Measurements from ENCODE around the gene MGLL.
"Not testable (repeated sequence)": the region's sequence is repeated elsewhere in the genome, so short reads cannot be mapped to it uniquely, and the experiment has no call there.

Gene MGLL

GRCh38 chr3:127718245-127718915 lies 103.9 kb downstream of the MGLL start:
- no peak for DNase-seq

- DNase-seq: no peak
Measured at GRCh38 chr3:127717357-127718244, 104.7 kb downstream of the MGLL start.

DNA sequence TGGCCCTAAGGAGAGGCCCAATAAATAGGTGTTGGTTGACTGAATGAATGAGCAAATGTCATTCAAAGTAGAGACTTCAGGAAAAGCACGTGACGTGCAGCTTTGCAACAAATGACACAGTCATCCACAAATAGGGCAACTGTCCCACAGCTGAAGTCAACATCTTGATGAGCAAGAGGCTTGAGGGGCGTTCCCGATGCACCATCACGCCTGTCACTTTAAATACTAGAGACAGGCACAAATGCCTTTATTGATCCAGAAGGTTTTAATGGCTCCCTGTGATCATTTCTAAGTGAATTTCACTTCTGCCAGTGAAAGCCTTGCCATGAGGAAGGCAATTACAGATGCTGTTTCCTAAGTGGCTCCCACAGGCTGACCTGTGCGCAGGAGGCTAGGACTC lies 105.9 kb downstream of the MGLL start:
- DNase-seq: no peak

DNA sequence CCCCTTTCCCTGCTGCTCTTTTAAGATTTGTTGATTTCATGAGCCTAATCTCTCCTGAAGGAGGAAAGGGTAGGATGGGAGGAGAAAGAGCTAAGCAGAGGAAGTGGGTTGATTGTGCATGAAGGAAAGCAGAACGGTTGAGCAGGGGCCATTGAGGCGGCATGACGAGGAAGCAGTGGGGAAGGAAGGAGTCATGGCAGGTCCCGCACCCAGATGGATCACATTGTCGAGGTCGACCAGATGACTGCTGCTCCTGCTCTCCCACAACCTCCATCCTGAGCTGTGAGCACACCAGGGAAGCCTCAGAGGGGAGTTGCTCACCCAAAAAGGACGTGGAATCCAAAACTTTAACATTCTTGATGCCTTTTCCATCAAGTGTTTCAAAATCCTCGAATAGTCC lies 106.8 kb downstream of the MGLL start:
- no peak for DNase-seq

DNA sequence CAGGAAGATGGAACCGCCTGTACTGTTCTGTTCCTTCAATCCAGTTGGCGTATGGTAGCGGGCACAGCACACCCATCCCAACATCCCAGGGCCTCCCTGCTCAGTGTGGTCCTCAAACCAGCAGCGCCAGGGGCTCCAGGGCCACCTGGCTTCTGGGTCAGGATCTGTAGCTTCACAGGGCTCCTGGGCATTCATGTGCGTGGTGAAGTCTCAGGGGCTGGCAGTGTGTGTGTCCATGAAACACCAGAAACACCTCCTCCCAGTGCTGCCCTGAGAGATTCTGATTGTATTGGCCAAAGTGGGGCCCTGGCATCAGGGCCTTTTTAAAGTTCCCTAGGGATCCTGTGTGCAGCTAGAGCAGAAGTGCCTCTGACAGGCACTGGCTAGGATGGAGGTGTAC lies 107.4 kb downstream of the MGLL start:
- DNase-seq: no peak

GRCh38 chr3:127714125-127714571 lies 108.2 kb downstream of the MGLL start:
- no peak for DNase-seq

GRCh38 chr3:127712881-127713771 lies 109.2 kb downstream of the MGLL start:
- no peak for DNase-seq

DNA sequence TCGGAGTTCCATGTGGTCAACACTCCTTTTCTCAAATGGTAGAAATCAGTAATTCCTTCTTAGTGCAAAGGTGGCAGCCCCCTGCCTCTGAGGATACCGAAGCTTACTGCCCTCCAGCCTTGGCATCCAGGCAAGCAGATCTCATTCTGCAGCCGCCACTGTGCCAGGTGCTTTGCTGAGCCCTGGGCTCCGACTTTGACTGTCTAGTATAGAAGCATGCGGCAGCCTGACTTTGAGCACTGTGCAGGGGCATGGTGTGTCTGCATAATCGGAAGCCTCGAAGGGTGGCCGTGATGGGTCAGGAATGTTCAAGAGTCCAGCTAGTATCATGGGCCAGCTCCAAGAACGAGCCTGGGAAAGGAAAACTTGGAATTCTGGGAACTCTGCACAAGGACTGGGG lies 109.9 kb downstream of the MGLL start:
- no peak for DNase-seq

- no peak for DNase-seq
Measured at GRCh38 chr3:127711896-127712295, 110.4 kb downstream of the MGLL start.

- no peak for DNase-seq
Measured at GRCh38 chr3:127711021-127711695, 111.2 kb downstream of the MGLL start.

DNA sequence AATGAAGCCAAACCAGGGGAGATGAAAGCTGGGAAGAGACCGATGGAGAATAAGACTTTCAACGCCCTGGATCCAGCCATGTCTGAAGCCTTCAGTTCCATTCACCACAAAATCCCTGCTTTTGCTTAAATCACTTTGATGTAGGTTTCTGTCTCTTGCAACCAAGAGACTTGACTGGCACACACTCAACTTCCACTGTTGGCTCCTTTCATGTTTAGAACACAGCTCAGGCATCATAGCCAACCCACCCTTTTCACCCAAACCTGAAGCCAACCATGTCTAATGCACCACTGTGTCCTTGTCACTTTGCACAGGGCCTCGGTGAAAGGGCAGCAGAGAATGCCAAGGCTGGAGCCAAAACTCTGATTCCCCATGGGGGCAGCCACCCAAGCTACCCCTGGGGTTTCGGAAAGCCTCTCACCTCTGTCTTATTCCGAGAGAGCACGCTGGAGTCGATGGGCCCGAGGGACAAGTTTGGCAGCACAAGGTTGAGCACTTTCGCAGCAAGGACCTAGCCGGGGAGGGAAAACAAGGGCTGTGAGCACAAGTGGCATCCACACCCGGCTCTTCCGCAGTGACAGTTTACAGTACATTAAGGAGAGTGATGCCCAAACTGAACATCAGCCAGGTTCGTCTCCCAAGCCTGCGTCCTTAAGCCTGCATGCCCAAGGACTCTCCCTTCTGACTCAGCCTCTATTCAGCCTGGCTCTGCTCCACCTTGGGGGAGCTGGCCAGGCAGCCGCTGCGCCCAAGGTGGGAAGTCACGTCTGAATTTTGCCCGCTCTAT lies 112.0 kb downstream of the MGLL start:
- peak; percentile 76 for DNase-seq

DNA sequence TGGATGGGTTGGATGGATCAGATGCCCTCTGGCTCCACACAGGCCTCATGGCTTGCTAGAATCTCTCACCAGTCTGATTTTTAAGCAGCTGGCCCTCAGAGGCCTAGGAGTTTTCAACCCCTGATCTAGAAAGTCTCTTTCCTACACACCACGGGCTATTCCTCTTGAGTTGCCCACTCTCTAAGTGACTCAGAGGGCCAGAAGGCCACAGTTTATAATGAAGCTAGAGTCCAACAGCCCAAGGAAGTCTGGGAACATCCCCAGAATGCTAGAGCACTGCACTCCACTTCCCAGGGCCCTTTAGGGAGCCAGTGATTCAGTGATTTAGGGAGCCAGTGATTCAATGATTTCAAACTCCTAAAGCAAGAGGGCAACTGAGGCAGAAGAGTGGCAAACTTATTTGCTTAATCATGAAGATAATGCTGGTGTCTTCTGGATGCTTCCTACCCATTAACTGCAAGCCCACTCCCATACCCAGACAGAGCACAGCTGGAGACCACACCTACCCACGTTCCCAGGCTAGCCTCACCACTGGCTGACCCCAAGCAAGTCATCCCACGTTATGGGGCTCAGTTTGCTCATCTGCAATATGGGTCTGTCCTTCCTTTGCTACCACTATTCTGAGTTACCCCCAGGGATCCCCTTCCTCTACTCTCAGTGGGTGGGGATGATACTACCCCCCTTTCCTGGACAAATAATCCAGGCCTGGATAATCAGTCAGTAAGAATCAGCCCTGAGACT lies 112.8 kb downstream of the MGLL start:
- no peak for DNase-seq

- no peak for DNase-seq
Measured at GRCh38 chr3:127708837-127709236, 113.5 kb downstream of the MGLL start.

- DNase-seq: no peak
Measured at GRCh38 chr3:127707851-127708411, 114.4 kb downstream of the MGLL start.

- no peak for DNase-seq
Measured at GRCh38 chr3:127706785-127707351, 115.4 kb downstream of the MGLL start.

GRCh38 chr3:127706312-127706711 lies 116.0 kb downstream of the MGLL start:
- no peak for DNase-seq

DNA sequence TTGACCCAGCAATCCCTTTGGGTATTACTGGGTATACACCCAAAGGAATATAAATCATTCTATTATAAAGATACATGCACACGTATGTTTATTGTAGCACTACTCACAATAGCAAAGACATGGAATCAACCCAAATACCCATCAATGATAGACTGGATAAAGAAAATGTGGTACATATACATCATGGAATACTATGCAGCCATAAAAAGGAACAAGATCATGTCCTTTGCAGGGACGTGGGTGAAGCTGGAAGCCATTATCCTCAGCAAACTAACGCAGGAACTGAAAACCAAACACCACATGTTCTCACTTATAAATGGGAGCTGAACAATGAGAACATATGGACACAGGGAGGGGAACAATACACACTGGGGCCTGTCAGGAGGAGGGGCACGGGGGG lies 117.5 kb downstream of the MGLL start:
- DNase-seq: not testable (repeated sequence)

GRCh38 chr3:127702151-127702578 lies 120.2 kb downstream of the MGLL start:
- DNase-seq: no peak

- no peak for DNase-seq
Measured at GRCh38 chr3:127701280-127701911, 120.9 kb downstream of the MGLL start.

- DNase-seq: no peak
Measured at GRCh38 chr3:127700406-127700805, 121.9 kb downstream of the MGLL start.

Data from NCI-H226 (cell line).